DMS53 treated with DMSO at 0.1 percent for 48 hours (cell line): Measurements from ENCODE around the gene RNF144B.
"Not testable (repeated sequence)": the region's sequence is repeated elsewhere in the genome, so short reads cannot be mapped to it uniquely, and the experiment has no call there.

Experiments used
- DNase-seq: peaks from one replicate; lab custom pipeline; 2025; ENCODE audit not compliant: unreplicated experiment; lab: John Stamatoyannopoulos, UW

The RNF144B gene

GRCh38 chr6:18441251-18441979 is 54.3 kb downstream of the RNF144B start:
- DNase-seq: no peak

DNA sequence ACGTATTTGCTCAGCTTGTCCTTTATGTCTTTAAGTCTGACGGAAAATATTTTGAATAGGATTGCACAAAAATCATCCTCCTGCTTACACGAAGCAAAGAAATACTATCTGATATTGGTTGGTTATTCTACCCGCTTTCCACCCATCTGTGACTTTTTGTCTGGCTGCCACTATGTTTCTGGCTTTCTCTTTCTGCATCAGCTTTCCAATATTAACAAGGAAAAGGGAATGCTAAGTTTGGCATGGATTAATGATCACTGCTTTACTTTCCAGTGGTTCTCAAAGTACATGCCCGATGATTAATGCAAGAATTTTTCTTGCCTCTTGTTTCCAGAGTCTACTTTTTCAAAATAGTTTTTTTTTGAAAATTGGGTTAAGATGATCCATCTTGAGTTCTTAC is 57.0 kb downstream of the RNF144B start:
- no peak for DNase-seq

GRCh38 chr6:18445228-18445627 is 58.1 kb downstream of the RNF144B start:
- no peak for DNase-seq

DNA sequence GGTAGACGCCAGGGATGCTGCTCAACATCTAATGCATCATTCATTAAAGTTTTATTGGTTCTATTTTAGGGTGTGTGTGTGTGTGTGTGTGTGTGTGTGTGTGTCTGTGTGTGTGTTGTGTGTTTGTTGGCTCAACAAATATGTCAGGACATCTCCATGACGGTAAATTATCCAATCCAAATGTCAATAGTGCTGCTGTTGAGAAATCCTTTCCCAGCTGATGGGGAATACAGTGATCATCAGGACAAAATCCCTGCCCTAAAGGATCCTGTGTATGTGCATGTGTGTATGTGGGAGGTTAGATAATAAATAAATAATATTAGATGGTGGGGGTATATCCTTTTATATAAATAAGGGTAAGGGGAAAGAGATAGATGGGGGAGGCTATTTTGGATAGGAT is 59.6 kb downstream of the RNF144B start:
- DNase-seq: no peak

DNA sequence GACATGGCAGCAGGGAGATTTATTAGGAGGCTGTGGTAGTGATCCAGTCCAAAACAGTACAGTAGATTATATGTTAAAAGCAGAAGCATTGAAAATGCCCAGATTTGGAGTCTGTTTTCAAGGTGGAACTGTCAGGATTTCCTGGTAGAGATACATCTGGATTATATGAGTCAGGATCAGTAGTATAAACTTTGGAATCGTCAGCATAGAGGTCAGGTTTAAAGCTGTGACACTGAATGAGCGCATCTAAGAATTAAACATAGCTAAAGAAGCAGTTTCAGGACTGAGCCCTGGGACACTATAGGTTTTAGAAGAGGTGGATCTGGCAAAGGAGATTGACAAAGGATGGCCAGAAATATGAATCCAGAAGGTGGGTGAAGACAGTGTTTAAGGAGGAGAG is 60.4 kb downstream of the RNF144B start:
- DNase-seq: no peak

GRCh38 chr6:18451756-18452155 is 64.6 kb downstream of the RNF144B start:
- no peak for DNase-seq

GRCh38 chr6:18454446-18454845 is 67.3 kb downstream of the RNF144B start:
- DNase-seq: no peak

DNA sequence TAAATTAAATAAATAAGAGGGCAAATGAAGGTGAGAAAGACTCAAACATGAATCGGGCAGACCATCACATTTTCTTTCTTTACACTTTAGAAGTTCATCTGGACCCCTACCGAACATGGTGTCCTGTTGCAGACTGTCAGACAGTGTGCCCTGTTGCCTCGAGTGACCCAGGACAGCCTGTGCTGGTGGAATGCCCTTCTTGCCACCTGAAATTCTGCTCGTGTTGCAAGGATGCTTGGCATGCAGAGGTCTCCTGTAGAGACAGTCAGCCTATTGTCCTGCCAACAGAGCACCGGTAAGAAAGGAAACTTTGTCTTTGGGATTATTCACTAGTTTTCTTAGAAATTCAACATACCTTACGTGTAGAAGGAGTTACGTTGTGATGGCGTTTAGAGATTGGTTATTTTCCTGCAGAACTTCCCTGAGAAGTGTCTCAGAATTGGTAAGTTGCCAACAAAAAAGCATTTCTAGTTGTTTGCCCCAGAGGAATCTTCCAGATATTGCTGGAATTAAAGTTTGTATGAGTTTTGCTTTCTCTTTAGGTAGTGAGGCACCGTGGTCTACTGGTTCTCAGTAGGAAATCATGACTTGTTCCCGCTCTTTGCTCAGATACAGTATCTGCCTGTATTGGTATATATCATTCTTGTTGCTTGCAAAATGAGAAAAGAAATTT is 70.1 kb downstream of the RNF144B start:
- DNase-seq: no peak

- not testable (repeated sequence) for DNase-seq
Observed at GRCh38 chr6:18458086-18458485, 70.9 kb downstream of the RNF144B start.

- no peak for DNase-seq
Observed at GRCh38 chr6:18463429-18463828, 76.3 kb downstream of the RNF144B start.

- DNase-seq: no peak
Observed at GRCh38 chr6:18464176-18464575, 77.0 kb downstream of the RNF144B start.

DNA sequence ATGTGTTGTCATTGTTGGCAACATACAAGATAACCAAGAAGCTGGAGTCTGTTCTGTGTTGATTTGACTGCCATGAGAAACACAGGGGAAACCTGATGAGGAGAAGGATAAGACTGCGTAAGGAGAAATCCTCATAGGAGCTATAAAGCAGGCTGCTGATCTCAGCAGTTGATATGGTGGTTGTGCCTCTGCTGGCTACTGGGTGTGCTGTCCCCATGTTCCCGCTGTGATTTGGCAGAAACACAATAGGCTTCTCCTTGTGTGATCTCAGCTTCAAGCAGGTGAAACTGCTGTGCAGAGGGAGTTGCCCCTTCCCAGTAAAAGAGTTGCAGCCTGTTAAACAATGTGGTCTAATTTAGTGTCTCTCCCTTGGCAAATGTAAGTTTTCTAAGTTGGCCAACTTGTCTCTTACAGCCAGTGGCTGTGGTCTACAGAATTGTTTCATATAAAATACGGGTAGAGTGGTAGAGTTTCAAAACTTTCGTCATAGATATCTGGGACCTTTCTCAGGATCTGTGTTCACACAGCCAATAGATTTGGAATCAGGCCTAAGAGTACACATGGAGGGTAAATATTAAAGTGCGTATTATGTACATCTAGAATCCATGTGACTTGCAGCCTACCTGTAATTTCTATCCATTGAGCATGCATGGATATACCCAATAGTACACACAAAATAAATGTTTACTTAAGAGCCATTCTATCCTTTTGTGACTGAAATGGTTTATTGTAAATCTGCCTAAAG is 78.4 kb downstream of the RNF144B start:
- no peak for DNase-seq

DNA sequence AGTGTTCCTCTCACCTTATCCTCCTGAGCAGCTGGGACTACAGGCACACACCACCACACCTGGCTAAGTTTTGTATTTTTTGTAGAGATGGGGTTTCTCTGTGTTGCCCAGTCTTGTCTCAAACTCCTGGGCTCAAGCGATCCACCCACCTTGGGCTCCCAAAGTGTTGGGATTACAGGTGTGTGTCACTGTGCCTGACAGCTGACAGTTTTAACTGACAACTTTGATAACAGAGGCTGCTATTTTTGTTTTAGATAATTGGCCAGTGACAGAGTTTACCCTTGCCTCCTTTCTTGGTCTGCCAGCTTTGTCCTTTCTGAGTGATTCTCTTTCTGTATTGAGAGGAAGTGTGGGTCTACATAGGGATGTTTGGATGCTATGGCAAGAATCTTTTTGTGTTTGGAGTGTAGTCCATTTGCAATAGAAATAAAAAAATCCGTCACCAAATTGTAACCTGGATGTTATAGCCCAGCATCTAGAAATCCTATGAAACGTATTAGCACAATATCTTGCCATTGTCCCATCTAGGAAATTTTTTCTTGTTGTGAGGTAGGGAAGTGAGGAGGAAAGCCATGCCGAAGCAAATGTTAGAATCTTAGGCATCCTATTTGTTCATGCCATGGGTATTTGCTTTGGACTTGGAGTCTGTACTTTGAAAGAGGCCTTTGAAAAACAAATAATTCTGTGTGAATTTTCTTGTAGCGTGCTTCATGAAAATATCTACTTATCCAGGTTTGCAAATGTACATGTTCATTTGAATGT is 80.8 kb downstream of the RNF144B start:
- DNase-seq: no peak

GRCh38 chr6:18468503-18468843 is 81.3 kb downstream of the RNF144B start:
- DNase-seq: no peak

GRCh38 chr6:18469536-18469935 is 82.4 kb downstream of the RNF144B start:
- no peak for DNase-seq

GRCh38 chr6:18471232-18471964 is 84.2 kb downstream of the RNF144B start:
- no peak for DNase-seq

- DNase-seq: no peak
Observed at GRCh38 chr6:18472941-18473340, 85.8 kb downstream of the RNF144B start.

DNA sequence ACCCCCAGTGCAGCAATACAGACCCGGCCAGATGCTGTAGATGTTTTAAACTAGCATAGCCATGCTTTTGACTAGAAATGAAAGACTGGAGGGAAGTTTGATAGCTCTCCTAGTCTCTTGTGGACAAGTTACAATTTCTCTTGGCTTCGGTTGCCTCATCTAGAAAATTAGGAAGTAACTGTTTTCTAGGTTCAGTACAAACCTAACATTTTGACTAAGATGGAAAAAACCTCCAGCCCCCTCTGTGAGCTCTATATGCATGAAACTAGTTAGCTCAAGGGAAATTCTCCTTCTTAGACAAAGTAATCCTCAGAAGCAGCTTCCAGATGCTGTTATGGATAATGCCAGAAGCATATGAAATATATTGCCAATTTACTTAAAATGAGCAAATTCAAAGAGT is 86.6 kb downstream of the RNF144B start:
- DNase-seq: no peak

DNA sequence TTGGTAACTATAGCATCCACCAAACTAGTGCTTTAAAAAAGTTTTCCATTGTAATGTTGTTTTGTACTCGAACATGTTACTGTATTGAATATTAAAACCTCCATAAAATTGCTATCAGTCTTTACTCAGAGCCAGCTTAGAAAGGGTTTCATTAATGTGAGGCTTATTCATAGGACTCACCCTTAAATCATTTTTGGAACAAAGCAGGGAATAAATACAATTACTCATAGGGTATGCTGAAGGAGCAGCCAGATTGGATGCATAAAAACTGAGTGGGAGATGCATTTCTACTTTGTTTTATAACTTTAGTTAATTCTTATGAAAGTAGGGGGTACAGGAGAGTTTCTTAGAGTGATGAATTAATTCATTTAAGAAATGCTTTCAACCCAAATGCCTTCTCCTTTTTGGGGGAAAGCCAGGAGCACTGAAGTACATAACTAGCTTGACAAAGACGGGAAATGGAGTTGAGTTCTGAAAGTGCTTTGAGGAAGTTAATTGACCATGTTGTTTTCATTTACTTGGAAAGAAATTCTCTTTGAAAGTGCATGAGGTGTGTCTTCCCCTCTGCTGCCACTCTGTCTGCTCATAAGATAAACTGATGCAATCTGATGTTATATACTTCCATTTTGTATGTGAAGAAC is 90.3 kb downstream of the RNF144B start:
- DNase-seq: no peak

DNA sequence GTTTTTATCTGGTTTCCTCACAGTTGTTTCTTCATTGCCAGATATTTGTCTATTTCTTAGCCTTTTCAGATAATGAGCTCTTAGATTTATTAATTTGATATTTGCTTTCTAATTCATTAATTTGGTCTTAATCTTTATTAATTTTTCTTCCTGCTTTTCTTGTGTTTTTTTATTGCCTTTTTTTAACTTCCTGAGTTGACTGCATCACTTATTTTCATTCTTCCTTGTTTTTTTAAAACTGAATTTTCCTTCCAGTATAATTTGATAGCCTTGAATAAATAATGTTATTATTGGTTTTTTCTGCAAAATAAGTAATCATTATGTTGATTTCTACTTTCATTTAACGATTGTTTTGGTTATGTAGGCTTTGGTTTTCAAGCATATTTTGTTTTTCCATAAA is 91.5 kb downstream of the RNF144B start:
- no peak for DNase-seq
